Karpas-422 (cell line): ENCODE results near the gene PARD6B. TPM values are rescaled to one million over a fixed set of nuclear protein-coding genes. Genes with fewer than 3 reads are reported as not detected.
"Not testable (repeated sequence)": the region's sequence is repeated elsewhere in the genome, so short reads cannot be mapped to it uniquely, and the experiment has no call there.

Experiments
- DNase-seq: peaks from one replicate; pipeline ENCODE4 v3.0.0-alpha.2; 2015
- H2AFZ ChIP-seq: fragments of 200-600 bp; sonication (generic); 2 replicates; pipeline ENCODE4 v1.6.1; 2014; ENCODE audit warnings: antibody characterized with exemption, low read length, mixed read lengths
- H3K27ac ChIP-seq: fragments of 200-600 bp; sonication (generic); 2 replicates; pipeline ENCODE4 v1.5.1; 2014; ENCODE audit warnings: mild to moderate bottlenecking, low read length, moderate library complexity
- H3K27me3 ChIP-seq: fragments of 200-600 bp; sonication (generic); 2 replicates; pipeline ENCODE4 v1.6.1; 2014; ENCODE audit warnings: low read length, mixed read lengths
- H3K36me3 ChIP-seq: fragments of 200-600 bp; sonication (generic); 2 replicates; pipeline ENCODE4 v1.6.1; 2014; ENCODE audit warnings: low read length, mixed read lengths; ENCODE audit not compliant: insufficient read depth
- H3K4me1 ChIP-seq: fragments of 200-600 bp; sonication (generic); 2 replicates; pipeline ENCODE4 v1.6.1; 2014; ENCODE audit warnings: mild to moderate bottlenecking, low read length, mixed read lengths
- H3K4me2 ChIP-seq: fragments of 200-600 bp; sonication (generic); 2 replicates; pipeline ENCODE4 v1.6.1; 2014; ENCODE audit warnings: low read length, low read depth, mild to moderate bottlenecking; ENCODE audit not compliant: poor library complexity, severe bottlenecking
- H3K4me3 ChIP-seq: fragments of 200-600 bp; sonication (generic); 2 replicates; pipeline ENCODE4 v1.5.1; 2014; ENCODE audit warnings: mild to moderate bottlenecking, antibody characterized with exemption, low read length, mixed read lengths
- H3K79me2 ChIP-seq: fragments of 200-600 bp; sonication (generic); 2 replicates; pipeline ENCODE4 v1.6.1; 2014; ENCODE audit warnings: mild to moderate bottlenecking, low read length, mixed read lengths
- H3K9ac ChIP-seq: fragments of 200-600 bp; sonication (generic); 2 replicates; pipeline ENCODE4 v1.6.0; 2014; ENCODE audit warnings: low read length
- H3K9me2 ChIP-seq: fragments of 200-600 bp; sonication (generic), shearing (Covaris generic); replicated peaks from 2 replicates; pipeline ENCODE4 v1.6.0; 2014; ENCODE audit warnings: mild to moderate bottlenecking, low read length, moderate library complexity; ENCODE audit not compliant: insufficient read depth
- H3K9me3 ChIP-seq: fragments of 300-700, 200-600 bp; sonication (generic); 2 replicates; pipeline ENCODE4 v1.6.1; 2014; ENCODE audit warnings: low read length, mixed read lengths
- H4K20me1 ChIP-seq: fragments of 200-600 bp; sonication (generic); 2 replicates; pipeline ENCODE4 v1.6.1; 2014; ENCODE audit warnings: mild to moderate bottlenecking, antibody characterized with exemption, low read length, low read depth; ENCODE audit not compliant: insufficient read depth
- total RNA-seq: library from RNA; depleted of rRNA; stranded (reverse); fragments of >200 nt; shearing (Covaris generic); gene quantifications from 2 replicates; pipeline ENCODE4 v1.2.3, GENCODE V29; 2014; ENCODE audit warnings: low replicate concordance

Gene PARD6B
- total RNA-seq, 1 experiment from 2014 or later, result 5.9 TPM

DNA sequence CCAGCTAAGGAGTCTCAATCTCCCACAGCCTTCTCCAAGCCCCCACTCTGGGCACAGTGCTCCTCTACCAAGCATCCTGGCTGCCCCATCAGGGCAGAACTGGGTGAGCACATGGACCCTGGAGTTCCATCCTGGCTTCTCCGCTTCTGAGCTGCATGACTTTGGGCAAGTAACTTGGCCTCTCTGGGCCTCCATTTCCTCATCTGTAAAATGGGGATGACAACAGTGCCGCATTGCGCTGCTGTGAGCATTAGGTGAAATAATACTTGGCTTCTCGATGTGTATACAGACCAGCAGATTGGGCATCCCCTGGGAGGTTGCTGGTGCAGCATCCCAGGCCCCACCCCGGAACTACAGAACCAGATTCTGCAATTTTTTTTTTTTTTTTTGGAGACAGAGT, 31.7 kb upstream of the PARD6B start:
- no peak for DNase-seq
- no peak overlapping the region for H2AFZ ChIP-seq

DNA sequence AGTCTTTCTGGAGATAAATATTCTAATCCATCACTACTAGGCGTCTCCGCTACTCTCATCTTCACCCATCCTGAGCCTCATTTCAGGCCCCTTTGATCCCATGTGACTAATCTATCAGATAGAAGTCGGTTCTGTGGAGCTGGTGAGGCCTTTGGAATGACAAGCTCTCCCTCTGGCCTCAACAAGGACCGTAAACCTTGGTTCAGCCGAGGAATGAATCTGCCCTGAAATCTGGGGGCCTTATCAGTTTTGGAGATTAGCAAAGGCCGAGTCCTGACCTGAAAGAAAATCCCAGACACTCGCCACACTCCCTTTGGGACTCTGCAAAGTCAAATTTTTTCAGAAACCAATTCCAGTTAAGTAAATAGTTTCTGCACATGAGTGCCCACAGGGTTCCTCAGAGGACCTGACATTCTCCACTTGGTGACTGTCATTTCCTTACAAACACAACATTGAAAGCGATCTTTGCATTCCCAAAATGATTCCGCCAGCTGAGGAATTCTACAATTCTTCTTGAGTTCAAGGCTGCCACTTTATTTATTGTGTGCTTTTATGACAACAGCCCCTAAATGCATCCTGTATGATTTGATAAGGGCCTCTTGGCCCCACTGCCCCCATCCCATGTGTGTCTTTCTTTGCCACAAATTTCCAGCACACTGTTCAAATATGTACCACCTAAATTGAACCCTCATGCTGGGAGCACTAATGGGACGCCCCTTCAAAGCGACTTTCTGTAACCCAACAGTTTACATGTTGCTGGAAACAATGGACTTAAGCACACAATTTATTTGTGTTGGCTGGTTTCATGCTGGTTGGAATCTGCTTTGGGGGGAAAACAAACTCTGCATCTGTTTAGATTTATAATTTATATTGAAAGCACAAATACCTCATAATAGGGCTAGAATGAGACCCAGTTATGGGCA, 30.1 kb upstream of the PARD6B start:
- Histone ChIP-seq H4K20me1 (no peaks in the 10 kb centered on the region), H3K27me3 (no peaks in the 10 kb centered on the region), H3K4me2 (no peak overlapping the region), H3K9ac (no peak overlapping the region), H3K9me3 (no peaks in the 10 kb centered on the region), H3K27ac (no peak overlapping the region), H2AFZ (no peak overlapping the region), H3K9me2 (no peaks in the 10 kb centered on the region), H3K4me3 (no peak overlapping the region), H3K79me2 (no peaks in the 10 kb centered on the region), H3K36me3 (no peaks in the 10 kb centered on the region), H3K4me1 (no peaks in the 10 kb centered on the region)
- no peak for DNase-seq

More for the DNA sequence above, 31.7 kb upstream of the PARD6B start:
- no peaks in the 10 kb centered on the region for H3K27me3 ChIP-seq
- H3K9ac ChIP-seq, result no peak overlapping the region
- no peaks in the 10 kb centered on the region for H4K20me1 ChIP-seq
- no peak overlapping the region for H3K4me3 ChIP-seq
- no peak overlapping the region for H3K27ac ChIP-seq
- H3K4me1 ChIP-seq, result no peaks in the 10 kb centered on the region
- no peaks in the 10 kb centered on the region for H3K79me2 ChIP-seq
- H3K4me2 ChIP-seq, result no peak overlapping the region
- H3K9me2 ChIP-seq, result no peaks in the 10 kb centered on the region
- no peaks in the 10 kb centered on the region for H3K36me3 ChIP-seq
- no peaks in the 10 kb centered on the region for H3K9me3 ChIP-seq

DNA sequence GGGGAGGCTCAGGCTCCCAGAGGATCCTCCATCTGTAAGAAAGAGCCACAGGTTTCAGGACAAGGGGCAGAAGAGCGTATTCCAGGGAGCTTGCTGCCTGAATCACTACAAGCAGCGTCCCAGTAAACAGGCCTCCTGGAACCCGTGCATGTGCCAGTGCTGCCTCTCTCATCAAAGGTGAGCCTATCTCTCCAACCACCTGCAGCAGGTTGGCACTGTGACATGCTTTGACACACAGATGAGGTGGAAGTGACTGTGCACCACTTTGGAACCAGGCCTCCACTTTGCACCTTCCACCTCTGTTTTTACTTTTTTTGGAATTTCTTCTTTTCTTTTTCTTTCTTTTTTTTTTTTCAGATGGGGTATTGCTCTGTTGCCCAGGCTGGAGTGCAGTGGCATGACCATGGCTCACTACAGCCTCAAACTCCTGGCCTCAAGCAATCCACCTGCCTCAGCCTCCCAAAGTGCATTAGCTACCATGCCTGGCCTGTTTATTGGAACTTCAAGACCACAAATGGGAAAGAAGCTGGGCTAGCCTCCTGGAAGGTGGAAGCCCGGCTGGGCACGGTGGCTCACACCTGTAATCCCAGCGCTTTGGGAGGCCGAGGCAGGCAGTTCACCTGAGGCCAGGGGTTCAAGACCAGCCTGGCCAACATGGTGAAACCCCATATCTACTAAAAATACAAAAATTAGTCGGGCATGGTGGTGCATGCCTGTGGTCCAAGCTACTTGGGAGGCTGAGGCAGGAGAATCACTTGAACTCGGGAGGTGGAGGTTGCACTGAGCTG, 27.5 kb upstream of the PARD6B start:
- not testable (repeated sequence) for H3K4me1 ChIP-seq, H3K4me2 ChIP-seq, H3K36me3 ChIP-seq, H3K4me3 ChIP-seq, H3K9me2 ChIP-seq, H3K9me3 ChIP-seq, H3K79me2 ChIP-seq, H4K20me1 ChIP-seq, H2AFZ ChIP-seq, H3K27me3 ChIP-seq, H3K9ac ChIP-seq, DNase-seq, H3K27ac ChIP-seq

DNA sequence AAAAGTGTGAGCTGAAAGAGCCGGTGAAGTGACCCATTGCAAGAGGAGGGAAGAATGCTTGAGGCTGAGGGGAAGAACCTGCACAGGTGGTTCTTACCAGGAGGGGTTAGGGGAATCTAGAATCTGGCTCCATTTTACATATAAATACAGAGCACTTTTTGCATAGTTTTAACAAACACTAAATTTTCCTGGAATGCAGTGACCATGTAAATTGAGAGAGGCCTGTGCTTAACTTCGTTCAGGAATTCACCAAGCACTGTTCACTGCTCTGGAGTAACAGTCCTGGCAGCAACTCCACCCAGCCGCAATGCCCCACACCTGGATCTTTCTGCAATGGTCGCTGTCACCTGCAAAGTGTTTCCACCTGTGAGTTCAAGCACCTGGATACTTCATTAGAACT, 26.9 kb upstream of the PARD6B start:
- H3K79me2 ChIP-seq, result no peaks in the 10 kb centered on the region

DNA sequence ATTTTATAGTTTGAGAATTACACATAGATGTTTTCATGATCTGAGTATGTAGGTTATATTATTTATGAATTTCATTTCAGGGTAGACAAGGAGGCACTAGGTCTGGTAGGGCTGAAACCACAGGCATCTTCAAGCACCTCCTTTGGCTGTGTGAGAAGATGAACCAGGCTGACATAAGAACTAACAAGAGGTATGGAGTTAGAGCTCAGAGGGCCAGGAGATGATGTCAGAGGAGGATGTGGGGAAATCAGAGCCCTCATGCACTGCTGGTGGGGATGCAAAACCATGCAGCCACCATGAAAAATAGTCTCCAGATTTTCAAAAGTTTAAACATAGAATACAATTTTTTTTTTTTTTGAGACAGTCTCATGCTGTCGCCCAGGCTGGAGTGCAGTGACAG, 26.4 kb upstream of the PARD6B start:
- H3K4me3 ChIP-seq, result no peak overlapping the region
- no peaks in the 10 kb centered on the region for H3K4me1 ChIP-seq
- H3K79me2 ChIP-seq, result no peaks in the 10 kb centered on the region
- H2AFZ ChIP-seq, result no peak overlapping the region
- no peaks in the 10 kb centered on the region for H3K9me3 ChIP-seq
- H3K36me3 ChIP-seq, result no peaks in the 10 kb centered on the region
- no peak overlapping the region for H3K4me2 ChIP-seq
- no peak overlapping the region for H3K27ac ChIP-seq
- H3K9ac ChIP-seq, result no peak overlapping the region
- no peaks in the 10 kb centered on the region for H3K27me3 ChIP-seq
- H4K20me1 ChIP-seq, result no peaks in the 10 kb centered on the region
- no peak for DNase-seq
- H3K9me2 ChIP-seq, result no peaks in the 10 kb centered on the region

More for the DNA sequence above, 26.9 kb upstream of the PARD6B start:
- Histone ChIP-seq H3K27ac (no peak overlapping the region), H3K4me3 (no peak overlapping the region), H3K4me2 (no peak overlapping the region), H3K27me3 (no peaks in the 10 kb centered on the region), H2AFZ (no peak overlapping the region), H3K9ac (no peak overlapping the region), H3K4me1 (no peaks in the 10 kb centered on the region), H3K36me3 (no peaks in the 10 kb centered on the region), H4K20me1 (no peaks in the 10 kb centered on the region), H3K9me3 (no peaks in the 10 kb centered on the region), H3K9me2 (no peaks in the 10 kb centered on the region)
- DNase-seq, result no peak

DNA sequence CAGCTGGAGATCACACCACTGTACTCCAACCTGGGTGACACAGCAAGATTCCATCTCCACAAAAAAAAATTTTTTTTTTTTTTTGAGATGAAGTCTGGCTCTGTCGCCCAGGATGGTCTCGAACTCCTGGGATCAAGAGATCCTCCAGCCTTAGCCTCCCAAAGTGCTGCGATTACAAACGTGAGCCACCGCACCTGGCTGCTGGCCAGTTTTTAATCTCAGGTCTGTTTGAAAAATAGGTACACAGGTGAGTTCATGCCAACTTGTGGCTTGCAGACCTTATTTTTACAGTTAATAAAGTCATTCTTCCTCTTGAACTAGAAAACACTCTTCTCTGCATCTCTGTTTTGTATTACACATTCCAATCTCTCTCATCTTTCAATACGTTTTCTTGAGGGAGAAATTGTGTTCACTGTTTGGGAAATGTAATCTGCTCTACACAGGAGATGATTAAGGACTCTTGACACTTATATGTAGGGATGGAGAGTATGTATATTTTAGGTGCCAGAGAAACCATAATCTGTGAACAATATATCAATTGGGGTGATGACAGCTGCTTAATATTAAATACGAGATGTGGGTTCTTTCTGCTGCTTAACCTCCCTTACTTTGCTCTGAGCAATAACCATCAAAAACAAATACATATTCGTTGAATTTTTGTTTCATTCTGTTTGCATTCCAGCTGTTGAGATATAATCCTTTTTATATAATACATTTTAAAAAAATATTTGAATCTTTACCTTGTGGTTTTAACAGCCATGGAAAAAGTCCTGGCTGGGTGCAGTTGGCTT, 22.3 kb upstream of the PARD6B start:
- DNase-seq, result no peak
- no peak overlapping the region for H3K27ac ChIP-seq
- H3K9me3 ChIP-seq, result no peaks in the 10 kb centered on the region
- no peaks in the 10 kb centered on the region for H3K4me1 ChIP-seq
- no peaks in the 10 kb centered on the region for H3K9me2 ChIP-seq
- no peaks in the 10 kb centered on the region for H3K79me2 ChIP-seq
- H3K27me3 ChIP-seq, result no peaks in the 10 kb centered on the region
- no peak overlapping the region for H3K9ac ChIP-seq
- H3K4me3 ChIP-seq, result no peak overlapping the region
- H2AFZ ChIP-seq, result no peak overlapping the region
- no peaks in the 10 kb centered on the region for H4K20me1 ChIP-seq
- no peaks in the 10 kb centered on the region for H3K36me3 ChIP-seq
- no peak overlapping the region for H3K4me2 ChIP-seq

DNA sequence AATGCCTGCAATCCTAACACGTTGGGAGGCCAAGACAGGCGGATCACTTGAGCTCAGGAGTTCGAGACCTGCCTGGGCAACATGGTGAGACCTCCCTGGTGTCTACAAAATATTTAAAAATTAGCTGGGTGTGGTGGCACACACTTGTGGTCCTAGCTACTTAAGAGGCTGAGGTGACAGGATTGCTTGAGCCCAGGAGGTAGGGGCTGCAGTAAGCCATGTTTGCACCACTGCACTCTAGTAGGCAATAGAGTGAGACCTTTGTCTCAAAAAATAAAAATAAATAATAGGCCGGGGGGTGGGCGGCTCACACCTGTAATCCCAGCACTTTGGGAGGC, 21.8 kb upstream of the PARD6B start:
- Histone ChIP-seq H3K9ac (no peak overlapping the region), H3K27me3 (no peaks in the 10 kb centered on the region), H3K4me2 (no peak overlapping the region), H4K20me1 (no peaks in the 10 kb centered on the region), H3K27ac (no peak overlapping the region), H2AFZ (no peak overlapping the region), H3K4me3 (no peak overlapping the region), H3K36me3 (no peaks in the 10 kb centered on the region), H3K9me3 (no peaks in the 10 kb centered on the region), H3K4me1 (no peaks in the 10 kb centered on the region), H3K9me2 (no peaks in the 10 kb centered on the region), H3K79me2 (no peaks in the 10 kb centered on the region)
- DNase-seq, result no peak
